ENCODE measurements around the gene CDH18. TPM values are rescaled to one million over a fixed set of nuclear protein-coding genes. Genes with fewer than 3 reads are reported as not detected.

The CDH18 gene
- total RNA-seq, 4 donors from 2014 or later, result 0.76 to 0.99 TPM; not detected in 2

DNA sequence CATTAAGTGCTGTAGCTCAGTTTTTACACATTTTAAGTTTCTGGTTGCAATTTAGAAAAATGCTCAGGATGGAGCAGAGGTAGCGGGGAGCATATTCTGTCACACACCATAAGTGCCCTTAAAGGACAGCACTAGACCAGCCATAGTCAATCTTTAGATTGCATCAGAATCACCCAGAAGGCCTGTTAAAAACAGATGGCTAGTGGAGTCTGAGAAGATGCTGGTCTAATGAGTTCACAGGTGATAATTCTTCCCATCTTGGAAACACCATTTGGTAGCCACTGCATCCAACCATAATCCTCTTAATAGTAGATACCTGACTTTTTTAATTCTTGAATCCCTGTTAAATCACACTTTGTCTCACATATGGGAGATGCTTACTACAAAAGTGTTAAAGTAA is 113.2 kb downstream of the CDH18 start:
- TF ChIP-seq POLR2A (IDR thresholded peaks at IDR 0.05) (no peak), POLR2AphosphoS5 (IDR thresholded peaks at IDR 0.05) (no peak), EP300 (IDR thresholded peaks at IDR 0.05) (no peak), CTCF (IDR thresholded peaks at IDR 0.05) (no peak)
- 93% methylated on average over 1 of the region's 1 CpG for WGBS
- no peaks in the 10 kb centered on the region for H3K36me3 ChIP-seq
- no peak overlapping the region for H3K27ac ChIP-seq
- no peak overlapping the region for H3K4me3 ChIP-seq
- DNase-seq (ENCODE audit: low spot score in 2 of 2), result no peak
- H3K9me3 ChIP-seq, result no peaks in the 10 kb centered on the region
- H3K4me1 ChIP-seq, result no peaks in the 10 kb centered on the region
- no peaks in the 10 kb centered on the region for H3K27me3 ChIP-seq

DNA sequence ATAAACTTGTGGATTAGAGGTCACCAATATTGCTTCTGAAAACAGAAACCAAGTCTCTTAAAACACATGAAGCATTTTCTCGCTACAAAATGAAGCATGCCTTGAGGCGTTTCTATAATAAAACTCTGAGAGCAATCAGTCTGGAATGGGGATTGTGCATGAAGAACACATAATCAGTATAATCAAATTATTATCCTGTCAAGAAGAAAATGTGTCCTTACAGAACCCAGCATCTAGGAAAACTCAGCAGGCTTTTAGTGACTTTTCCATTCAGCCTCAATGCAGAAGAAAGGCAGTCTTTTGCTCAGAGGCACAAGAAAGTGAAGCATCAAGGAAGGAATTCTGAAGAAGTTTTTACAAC is 121.9 kb downstream of the CDH18 start:
- DNase-seq (ENCODE audit: low spot score in 2 of 2), result no peak
- no peaks in the 10 kb centered on the region for H3K9me3 ChIP-seq
- 51% methylated on average over 2 of the region's 2 CpGs for WGBS
- no peak for TF ChIP-seq CTCF (IDR thresholded peaks at IDR 0.05)
- no peak for TF ChIP-seq POLR2A (IDR thresholded peaks at IDR 0.05)
- TF ChIP-seq POLR2AphosphoS5 (IDR thresholded peaks at IDR 0.05), result no peak
- no peak for TF ChIP-seq EP300 (IDR thresholded peaks at IDR 0.05)
- H3K27me3 ChIP-seq, result no peaks in the 10 kb centered on the region
- no peaks in the 10 kb centered on the region for H3K36me3 ChIP-seq
- peak overlapping the region; percentile 17 for H3K4me3 ChIP-seq
- no peaks in the 10 kb centered on the region for H3K4me1 ChIP-seq
- H3K27ac ChIP-seq, result no peak overlapping the region

- no peak for DNase-seq (ENCODE audit: low spot score in 2 of 2)
- Histone ChIP-seq H3K27ac (no peak overlapping the region), H3K9me3 (no peaks in the 10 kb centered on the region), H3K36me3 (no peaks in the 10 kb centered on the region), H3K27me3 (no peaks in the 10 kb centered on the region), H3K4me3 (peak overlapping the region; percentile 17), H3K4me1 (no peaks in the 10 kb centered on the region)
- 59% methylated on average over 6 of the region's 6 CpGs for WGBS
- no peak for TF ChIP-seq CTCF (IDR thresholded peaks at IDR 0.05)
- no peak for TF ChIP-seq POLR2AphosphoS5 (IDR thresholded peaks at IDR 0.05)
- TF ChIP-seq EP300 (IDR thresholded peaks at IDR 0.05), result no peak
- no peak for TF ChIP-seq POLR2A (IDR thresholded peaks at IDR 0.05)
Measured at GRCh38 chr5:19865336-19866089, 122.5 kb downstream of the CDH18 start.

DNA sequence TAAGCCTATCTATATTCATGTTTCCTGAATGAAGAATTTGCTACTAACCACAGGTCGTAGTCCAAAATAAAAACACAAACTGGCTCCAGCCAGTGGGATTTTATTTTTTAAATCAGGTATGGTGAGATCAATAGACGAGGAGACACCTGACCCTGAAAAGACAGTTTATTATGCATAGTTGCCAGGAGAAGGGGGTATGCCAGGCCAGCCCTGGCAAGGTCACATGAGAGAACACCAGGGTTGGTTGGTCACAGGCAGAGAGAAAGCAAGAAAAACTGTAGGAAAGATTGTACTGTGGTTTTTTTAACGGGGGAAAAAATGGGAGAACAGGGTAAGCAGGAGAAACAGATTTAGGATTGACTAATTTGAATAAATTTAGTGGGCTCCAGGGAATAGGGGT is 125.3 kb downstream of the CDH18 start:
- TF ChIP-seq POLR2A (IDR thresholded peaks at IDR 0.05) (no peak), POLR2AphosphoS5 (IDR thresholded peaks at IDR 0.05) (no peak), CTCF (IDR thresholded peaks at IDR 0.05) (no peak), EP300 (IDR thresholded peaks at IDR 0.05) (no peak)
- WGBS, result 73% methylated on average over 3 of the region's 3 CpGs

DNA sequence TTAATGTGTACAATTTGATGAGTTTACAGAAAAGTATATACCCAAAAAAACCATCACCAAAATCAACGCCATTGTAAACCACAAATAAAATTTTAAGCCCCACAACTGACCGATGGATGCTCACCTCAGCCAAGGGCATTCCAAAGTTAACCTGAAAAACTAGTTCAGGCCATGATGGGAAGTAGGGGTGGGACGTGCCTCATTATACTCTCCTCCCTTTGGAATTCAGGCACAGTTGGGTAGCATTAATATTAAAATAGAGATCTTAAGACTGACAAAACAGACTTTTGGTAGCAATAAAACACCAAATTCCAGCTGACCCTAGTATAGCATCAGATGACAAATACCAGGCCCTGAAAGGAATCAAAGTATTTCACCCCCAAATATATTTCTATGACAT is 129.0 kb downstream of the CDH18 start:
- 71% methylated on average over 3 of the region's 3 CpGs for WGBS
- no peak overlapping the region for H3K27ac ChIP-seq

More for the DNA sequence above, 125.3 kb downstream of the CDH18 start:
- H3K36me3 ChIP-seq, result no peaks in the 10 kb centered on the region
- no peaks in the 10 kb centered on the region for H3K9me3 ChIP-seq
- no peaks in the 10 kb centered on the region for H3K4me1 ChIP-seq
- DNase-seq (ENCODE audit: low spot score in 2 of 2), result no peak
- no peak overlapping the region for H3K4me3 ChIP-seq
- no peak overlapping the region for H3K27ac ChIP-seq
- H3K27me3 ChIP-seq, result no peaks in the 10 kb centered on the region

More for the DNA sequence above, 129.0 kb downstream of the CDH18 start:
- no peak overlapping the region for H3K4me3 ChIP-seq
- TF ChIP-seq CTCF (IDR thresholded peaks at IDR 0.05) (no peak), EP300 (IDR thresholded peaks at IDR 0.05) (no peak), POLR2AphosphoS5 (IDR thresholded peaks at IDR 0.05) (no peak)
- H3K4me1 ChIP-seq, result no peaks in the 10 kb centered on the region
- H3K9me3 ChIP-seq, result no peaks in the 10 kb centered on the region
- H3K36me3 ChIP-seq, result no peaks in the 10 kb centered on the region
- no peak for DNase-seq (ENCODE audit: low spot score in 2 of 2)
- H3K27me3 ChIP-seq, result no peaks in the 10 kb centered on the region
